ENCODE data around the gene DENND1A. TPM values are rescaled to one million over a fixed set of nuclear protein-coding genes. Genes with fewer than 3 reads are reported as not detected.

Gene DENND1A
- polyA plus RNA-seq, 1 experiment, result 16.2 TPM

DNA sequence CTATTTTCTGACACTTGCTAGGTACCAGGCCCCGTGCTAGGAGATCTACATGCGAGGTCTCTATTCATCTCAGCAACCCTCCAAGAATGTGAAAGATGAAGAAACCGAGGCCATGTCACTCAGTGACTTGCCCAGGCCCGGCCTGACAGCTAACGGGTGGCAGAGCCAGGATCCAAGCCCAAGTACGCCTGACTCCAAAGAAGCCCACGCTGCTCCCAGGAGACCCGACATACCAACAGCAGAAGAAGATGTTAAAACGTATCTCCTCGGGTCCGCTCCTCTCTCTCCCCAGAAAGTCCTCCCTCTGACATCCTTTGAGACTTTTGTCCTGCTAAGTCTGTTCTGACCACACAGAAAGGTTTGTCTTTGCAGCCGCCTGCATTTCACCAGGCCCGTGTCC, 508.7 kb downstream of the DENND1A start:
- no peaks in the 10 kb centered on the region; the same call in 1 of the 2 replicates for H3K9me3 ChIP-seq (ENCODE audit: control insufficient read depth, insufficient read depth, low read length)
- DNase-seq (ENCODE audit: low read depth, low spot score), result no peak
- CTCF ChIA-PET, result no interaction called here
- no peak for TF ChIP-seq CTCF (IDR thresholded peaks at IDR 0.05; ENCODE audit: low read depth, low read length)
- H3K27me3 ChIP-seq (ENCODE audit: control insufficient read depth, insufficient read depth, low read length), result no peaks in the 10 kb centered on the region
- POLR2A ChIA-PET, result no interaction called here
- no peak overlapping the region for H3K27ac ChIP-seq (ENCODE audit: low read depth, low read length)
- H3K4me3 ChIP-seq (ENCODE audit: low read depth, low read length), result no peak overlapping the region

DNA sequence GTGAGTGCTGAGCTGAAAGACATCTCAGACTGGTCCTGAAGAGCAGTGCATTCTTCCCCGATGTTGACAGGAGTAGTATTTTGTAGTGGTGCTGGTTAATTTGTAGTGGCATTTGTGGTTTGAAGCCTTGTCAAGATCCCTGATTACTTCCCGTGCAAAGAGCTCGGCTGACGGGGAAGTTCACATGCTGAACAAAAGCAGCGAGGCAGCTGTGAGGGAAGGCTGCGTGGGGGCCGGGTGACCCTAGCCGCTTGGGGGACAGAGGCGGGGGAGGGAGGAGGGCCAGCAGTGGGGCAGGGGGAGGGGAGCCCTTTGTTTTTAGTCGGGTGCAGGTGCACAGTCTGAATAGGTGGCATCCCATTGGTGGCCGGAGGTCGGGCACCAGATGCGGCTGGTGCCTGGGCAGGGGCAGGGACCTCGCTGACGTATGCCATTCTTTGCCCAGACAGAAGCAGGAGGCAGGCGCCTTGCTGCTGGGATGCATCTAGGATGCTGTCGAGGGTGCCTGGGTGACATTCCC, 509.3 kb downstream of the DENND1A start:
- ChIA-PET CTCF (no interaction called here), POLR2A (no interaction called here)
- H3K4me3 ChIP-seq (ENCODE audit: low read depth, low read length), result no peak overlapping the region
- no peaks in the 10 kb centered on the region; the same call in 1 of the 2 replicates for H3K9me3 ChIP-seq (ENCODE audit: control insufficient read depth, insufficient read depth, low read length)
- no peaks in the 10 kb centered on the region for H3K27me3 ChIP-seq (ENCODE audit: control insufficient read depth, insufficient read depth, low read length)
- no peak overlapping the region for H3K27ac ChIP-seq (ENCODE audit: low read depth, low read length)
- TF ChIP-seq CTCF (IDR thresholded peaks at IDR 0.05; ENCODE audit: low read depth, low read length), result no peak
- DNase-seq (ENCODE audit: low read depth, low spot score), result no peak

DNA sequence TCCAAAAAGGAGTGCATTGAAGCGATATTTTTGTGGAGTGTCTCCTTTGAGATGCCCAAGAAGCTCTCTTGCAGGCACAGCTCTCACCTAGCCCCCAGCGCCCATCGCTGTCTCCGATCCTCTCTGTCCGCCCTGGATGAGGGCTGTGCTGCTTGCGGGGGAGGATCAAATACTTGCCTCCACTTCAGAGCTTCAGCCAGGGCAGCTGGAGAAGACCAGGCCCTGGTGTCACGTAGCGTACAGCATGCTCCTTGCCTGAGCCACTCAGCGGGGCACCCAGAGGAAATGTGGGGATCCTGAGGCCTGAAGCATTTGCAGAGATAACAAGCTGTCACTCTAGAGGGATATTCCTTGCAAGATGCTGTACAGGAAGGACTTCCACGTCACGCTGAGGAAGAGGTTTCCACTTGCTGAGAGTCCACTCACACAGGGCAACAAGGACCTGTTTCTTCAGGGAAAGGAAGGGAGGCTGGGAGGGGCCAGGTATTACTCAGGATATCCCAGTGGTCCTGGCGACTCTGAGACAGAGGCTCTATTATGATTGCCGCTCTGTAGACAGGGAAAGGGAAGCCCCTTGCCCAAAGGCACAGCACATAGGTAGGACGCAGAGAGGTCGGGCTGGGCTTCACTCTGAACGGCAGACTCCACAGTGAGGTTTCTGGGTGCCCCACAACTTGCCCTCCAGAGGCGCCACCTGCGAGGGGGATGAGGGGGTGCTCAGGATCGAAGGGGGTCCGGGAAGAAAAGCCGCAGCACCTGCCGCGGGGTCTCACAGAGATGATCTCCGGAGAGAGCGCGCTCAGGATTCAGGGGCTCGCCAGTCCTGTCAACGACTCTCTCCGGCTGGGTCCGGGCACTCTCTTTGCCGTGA, 510.0 kb downstream of the DENND1A start:
- TF ChIP-seq CTCF (IDR thresholded peaks at IDR 0.05; ENCODE audit: low read depth, low read length), result no peak
- Histone ChIP-seq H3K27ac (ENCODE audit: low read depth, low read length) (no peak overlapping the region), H3K27me3 (ENCODE audit: control insufficient read depth, insufficient read depth, low read length) (no peaks in the 10 kb centered on the region), H3K4me3 (ENCODE audit: low read depth, low read length) (no peak overlapping the region), H3K9me3 (ENCODE audit: control insufficient read depth, insufficient read depth, low read length) (no peaks in the 10 kb centered on the region; the same call in 1 of the 2 replicates)
- ChIA-PET CTCF (no interaction called here), POLR2A (no interaction called here)
- no peak for DNase-seq (ENCODE audit: low read depth, low spot score)

- ChIA-PET POLR2A (no interaction called here), CTCF (no interaction called here)
- Histone ChIP-seq H3K9me3 (ENCODE audit: control insufficient read depth, insufficient read depth, low read length) (no peaks in the 10 kb centered on the region; the same call in 1 of the 2 replicates), H3K4me3 (ENCODE audit: low read depth, low read length) (no peak overlapping the region), H3K27me3 (ENCODE audit: control insufficient read depth, insufficient read depth, low read length) (no peaks in the 10 kb centered on the region), H3K27ac (ENCODE audit: low read depth, low read length) (no peak overlapping the region)
- DNase-seq (ENCODE audit: low read depth, low spot score), result no peak
- no peak for TF ChIP-seq CTCF (IDR thresholded peaks at IDR 0.05; ENCODE audit: low read depth, low read length)
Measured at GRCh38 chr9:123419091-123419490, 510.8 kb downstream of the DENND1A start.

- POLR2A ChIA-PET, result no interaction called here
- CTCF ChIA-PET, result no interaction called here
- Histone ChIP-seq H3K9me3 (ENCODE audit: control insufficient read depth, insufficient read depth, low read length) (no peaks in the 10 kb centered on the region; the same call in 1 of the 2 replicates), H3K27ac (ENCODE audit: low read depth, low read length) (no peak overlapping the region), H3K27me3 (ENCODE audit: control insufficient read depth, insufficient read depth, low read length) (no peaks in the 10 kb centered on the region), H3K4me3 (ENCODE audit: low read depth, low read length) (no peak overlapping the region)
- no peak for DNase-seq (ENCODE audit: low read depth, low spot score)
- TF ChIP-seq CTCF (IDR thresholded peaks at IDR 0.05; ENCODE audit: low read depth, low read length), result no peak
Measured at GRCh38 chr9:123418506-123418905, 511.4 kb downstream of the DENND1A start.
